ENCODE data around the gene PTPN22. TPM values are rescaled to one million over a fixed set of nuclear protein-coding genes. Genes with fewer than 3 reads are reported as not detected.
"Not testable (repeated sequence)": the region's sequence is repeated elsewhere in the genome, so short reads cannot be mapped to it uniquely, and the experiment has no call there.

PTPN22 gene
- total and polyA plus RNA-seq, 3 donors from 2014 or later = 0.39 to 1.6 (median 1.4) TPM

DNA sequence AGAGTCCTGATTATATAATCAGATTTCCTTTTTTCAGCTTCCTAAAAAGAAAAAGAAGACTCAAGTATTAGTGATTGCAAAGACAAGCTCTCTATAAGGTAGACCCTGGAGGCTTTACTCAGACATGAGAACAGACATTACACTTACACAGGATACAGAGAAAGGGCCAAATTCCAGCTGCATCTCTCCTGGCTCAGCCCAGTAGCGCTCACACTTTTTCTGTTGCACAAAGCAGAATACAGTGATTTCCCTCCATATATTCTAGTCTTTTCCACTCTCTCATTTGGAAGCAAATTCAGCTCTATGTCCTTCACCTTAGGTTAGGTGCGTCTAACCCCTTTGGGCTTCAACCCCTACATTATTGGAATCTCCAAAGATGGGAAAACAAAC, 15.1 kb downstream of the PTPN22 start:
- H3K9me3 ChIP-seq = no peaks in the 10 kb centered on the region
- no peak for TF ChIP-seq POLR2A (IDR thresholded peaks at IDR 0.05)
- TF ChIP-seq, protein P1, sequence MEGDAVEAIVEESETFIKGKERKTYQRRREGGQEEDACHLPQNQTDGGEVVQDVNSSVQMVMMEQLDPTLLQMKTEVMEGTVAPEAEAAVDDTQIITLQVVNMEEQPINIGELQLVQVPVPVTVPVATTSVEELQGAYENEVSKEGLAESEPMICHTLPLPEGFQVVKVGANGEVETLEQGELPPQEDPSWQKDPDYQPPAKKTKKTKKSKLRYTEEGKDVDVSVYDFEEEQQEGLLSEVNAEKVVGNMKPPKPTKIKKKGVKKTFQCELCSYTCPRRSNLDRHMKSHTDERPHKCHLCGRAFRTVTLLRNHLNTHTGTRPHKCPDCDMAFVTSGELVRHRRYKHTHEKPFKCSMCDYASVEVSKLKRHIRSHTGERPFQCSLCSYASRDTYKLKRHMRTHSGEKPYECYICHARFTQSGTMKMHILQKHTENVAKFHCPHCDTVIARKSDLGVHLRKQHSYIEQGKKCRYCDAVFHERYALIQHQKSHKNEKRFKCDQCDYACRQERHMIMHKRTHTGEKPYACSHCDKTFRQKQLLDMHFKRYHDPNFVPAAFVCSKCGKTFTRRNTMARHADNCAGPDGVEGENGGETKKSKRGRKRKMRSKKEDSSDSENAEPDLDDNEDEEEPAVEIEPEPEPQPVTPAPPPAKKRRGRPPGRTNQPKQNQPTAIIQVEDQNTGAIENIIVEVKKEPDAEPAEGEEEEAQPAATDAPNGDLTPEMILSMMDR (IDR thresholded peaks at IDR 0.05) = no peak
- no peaks in the 10 kb centered on the region for H3K4me1 ChIP-seq
- H3K36me3 ChIP-seq (ENCODE audit: low read depth, missing control alignments) = no peaks in the 10 kb centered on the region
- 94 to 98% methylated on average over 2 of the region's 2 CpGs for WGBS, 2 donors
- intact Hi-C loops (cut with DNase I; ENCODE audit: low total_unique reads) = no loop called here
- no peak overlapping the region for H3K27ac ChIP-seq
- H3K27me3 ChIP-seq = no peaks in the 10 kb centered on the region
- no peak for DNase-seq
- no peak overlapping the region for H3K4me3 ChIP-seq

DNA sequence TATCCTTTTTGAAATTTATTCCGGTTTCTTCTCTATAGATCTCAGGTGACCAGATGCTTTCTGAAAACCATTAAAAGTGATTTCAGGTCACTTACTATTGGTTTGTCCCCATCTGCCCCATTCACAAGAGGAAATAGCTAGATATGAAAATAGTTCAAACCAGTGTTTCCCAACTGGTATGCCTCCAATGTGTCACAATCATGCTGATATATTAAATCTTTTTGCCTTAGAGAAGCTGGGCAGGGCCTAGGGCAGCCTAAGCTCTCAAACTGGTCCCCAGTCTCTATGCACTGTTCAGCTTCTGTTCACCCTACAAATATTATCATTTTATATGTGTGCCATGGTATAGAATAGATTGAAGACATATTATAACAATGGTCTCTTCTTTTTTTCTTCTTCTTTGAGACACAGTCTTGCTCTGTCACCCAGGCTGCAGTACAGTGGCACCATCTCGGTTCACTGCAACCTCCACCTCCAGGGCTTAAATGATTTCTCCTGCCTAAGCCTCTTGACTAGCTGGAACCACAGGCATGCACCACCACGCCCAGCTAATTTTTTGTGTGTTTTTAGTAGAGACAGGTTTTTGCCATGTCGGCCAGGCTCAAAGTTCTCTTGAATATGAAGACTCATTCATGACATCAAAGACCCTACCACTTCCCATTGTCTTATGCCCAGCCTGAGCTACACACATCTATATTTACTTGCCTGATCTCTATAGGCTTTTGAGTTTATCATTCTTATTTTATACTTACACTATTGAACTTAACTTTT, 15.7 kb downstream of the PTPN22 start:
- intact Hi-C loops (cut with DNase I; ENCODE audit: low total_unique reads) = no loop called here
- DNase-seq = no peak
- no peaks in the 10 kb centered on the region for H3K4me1 ChIP-seq
- H3K27me3 ChIP-seq = no peaks in the 10 kb centered on the region
- no peak overlapping the region for H3K27ac ChIP-seq
- no peaks in the 10 kb centered on the region for H3K9me3 ChIP-seq
- H3K36me3 ChIP-seq (ENCODE audit: low read depth, missing control alignments) = no peaks in the 10 kb centered on the region
- 94 to 96% methylated on average over 4 of the region's 4 CpGs for WGBS, 2 donors
- TF ChIP-seq, protein P1 (IDR thresholded peaks at IDR 0.05) = no peak
- no peak for TF ChIP-seq POLR2A (IDR thresholded peaks at IDR 0.05)
- no peak overlapping the region for H3K4me3 ChIP-seq

DNA sequence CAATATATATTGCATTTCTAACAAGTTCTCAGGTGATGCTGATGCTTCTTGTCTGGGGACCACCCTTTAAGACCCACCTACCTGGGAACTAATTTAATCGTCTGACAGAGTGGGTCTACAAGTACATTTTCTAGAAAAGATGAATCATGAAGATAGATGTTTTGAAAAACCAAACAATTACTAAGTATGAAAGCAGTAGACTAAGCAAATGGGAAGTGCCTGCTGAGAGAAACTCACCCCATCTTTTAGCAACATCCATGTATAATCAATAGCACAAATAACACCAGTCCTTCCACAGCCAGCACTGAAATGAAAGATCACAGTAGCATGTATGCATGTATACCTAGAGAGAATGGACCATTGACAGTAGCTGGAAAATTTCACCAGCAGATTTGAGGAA, 17.3 kb downstream of the PTPN22 start:
- 92 to 95% methylated on average over 1 of the region's 1 CpG for WGBS, 2 donors
- no peak overlapping the region for H3K27ac ChIP-seq
- no peaks in the 10 kb centered on the region for H3K36me3 ChIP-seq (ENCODE audit: low read depth, missing control alignments)

DNA sequence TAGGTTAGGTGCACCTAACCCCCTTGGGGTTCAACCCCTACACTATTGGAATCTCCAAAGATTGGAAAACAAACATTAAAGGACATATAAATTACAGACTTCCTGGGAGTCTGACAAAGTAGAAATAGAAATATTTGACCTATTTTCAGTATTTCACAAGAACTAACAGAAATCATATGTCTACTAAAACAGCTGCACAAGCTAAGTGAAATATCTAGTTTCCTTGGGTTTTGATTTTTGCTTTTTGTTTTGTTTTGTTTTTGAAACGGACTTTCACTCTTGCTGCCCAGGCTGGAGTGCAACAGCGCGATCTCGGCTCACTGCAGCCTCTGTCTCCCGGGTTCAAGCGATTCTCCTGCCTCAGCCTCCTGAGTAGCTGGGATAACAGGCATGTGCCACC, 18.8 kb downstream of the PTPN22 start:
- H3K27ac ChIP-seq; H3K4me3 ChIP-seq; intact Hi-C loops (cut with DNase I; ENCODE audit: low total_unique reads): not testable (repeated sequence)

More for the DNA sequence above, 17.3 kb downstream of the PTPN22 start:
- Histone ChIP-seq H3K27me3 (no peaks in the 10 kb centered on the region), H3K4me3 (no peak overlapping the region), H3K9me3 (no peaks in the 10 kb centered on the region), H3K4me1 (no peaks in the 10 kb centered on the region)
- TF ChIP-seq, protein P1 (IDR thresholded peaks at IDR 0.05) = no peak
- TF ChIP-seq POLR2A (IDR thresholded peaks at IDR 0.05) = no peak
- intact Hi-C loops (cut with DNase I; ENCODE audit: low total_unique reads) = no loop called here
- no peak for DNase-seq

DNA sequence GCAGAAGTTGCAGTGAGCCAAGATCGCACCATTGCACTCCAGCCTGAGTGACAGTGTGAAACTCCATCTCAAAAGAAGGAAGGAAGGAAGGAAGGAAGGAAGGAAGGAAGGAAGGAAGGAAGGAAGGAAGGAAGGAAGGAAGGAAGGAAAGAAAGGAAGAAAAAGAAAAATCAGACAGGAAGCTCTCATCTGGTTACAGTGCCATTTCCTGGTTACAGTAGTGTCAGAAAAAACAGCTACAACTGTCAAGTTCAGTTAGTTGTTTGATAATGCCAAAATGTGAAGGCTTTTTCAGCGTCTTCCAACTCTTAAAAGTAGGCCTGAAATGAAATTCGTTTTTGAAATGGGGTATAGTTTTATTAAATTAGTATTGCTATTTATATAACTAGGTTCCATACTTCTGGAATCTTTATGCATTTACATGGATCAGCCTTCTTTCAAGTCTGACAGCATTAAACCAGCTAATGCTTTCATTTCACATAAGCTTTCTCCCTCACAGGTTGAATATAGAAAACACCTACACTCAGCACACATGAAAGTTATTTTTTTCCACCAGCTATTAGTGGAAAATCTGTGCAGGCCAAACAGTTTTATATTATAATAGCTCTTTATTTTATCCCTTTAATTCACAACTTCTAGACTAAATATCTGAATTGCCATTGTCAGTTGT, 21.2 kb downstream of the PTPN22 start:
- TF ChIP-seq POLR2A (IDR thresholded peaks at IDR 0.05) = no peak
- TF ChIP-seq, protein P1 (IDR thresholded peaks at IDR 0.05) = no peak
- Histone ChIP-seq H3K4me3 (no peak overlapping the region), H3K9me3 (no peaks in the 10 kb centered on the region), H3K4me1 (no peaks in the 10 kb centered on the region), H3K27me3 (no peaks in the 10 kb centered on the region), H3K27ac (no peak overlapping the region), H3K36me3 (ENCODE audit: low read depth, missing control alignments) (no peaks in the 10 kb centered on the region)
- intact Hi-C loops (cut with DNase I; ENCODE audit: low total_unique reads) = no loop called here
- 71 to 77% methylated on average over 3 of the region's 3 CpGs for WGBS, 2 donors
- DNase-seq = no peak

More for the DNA sequence above, 18.8 kb downstream of the PTPN22 start:
- not testable (repeated sequence) for H3K4me1 ChIP-seq; H3K36me3 ChIP-seq (ENCODE audit: low read depth, missing control alignments); H3K9me3 ChIP-seq; DNase-seq; H3K27me3 ChIP-seq
- WGBS, 2 donors = 76 to 78% methylated on average over 6 of the region's 6 CpGs

Measured in testis (tissue), 3 donors.